Panc1 (cell line): Measurements from ENCODE around the gene SRRT. TPM values are rescaled to one million over a fixed set of nuclear protein-coding genes. Genes with fewer than 3 reads are reported as not detected.

Experiments
- ATAC-seq: fragments of 200-7000 bp; cut with Tn5 transposase; 2 replicates; pipeline ENCODE4 v1.9.1; 2020; ENCODE audit warnings: mild to moderate bottlenecking, moderate library complexity
- BruUV-seq: library from RNA; stranded (reverse); fragments of 400-500 nt; replicated peaks from 2 replicates; lab custom pipeline; 2021; lab: Mats Ljungman, UMichigan
- CTCF ChIA-PET: fragments of 300-600 bp; sonication (Branson Sonifier 250); formaldehyde crosslinking; loops from one replicate; lab custom pipeline; 2022; ENCODE audit warnings: antibody characterized with exemption; lab: Charles Lee
- POLR2A ChIA-PET: fragments of 300-600 bp; sonication (Branson Sonifier 250); formaldehyde crosslinking; loops from one replicate; lab custom pipeline; 2022; ENCODE audit warnings: antibody characterized with exemption; lab: Charles Lee
- DNase-seq: peaks from one replicate; pipeline ENCODE4 v3.0.0-alpha.2; 2010; ENCODE audit warnings: low read depth, low spot score
- H3K27ac ChIP-seq: 2 replicates; pipeline ENCODE4 v1.5.1; 2011; ENCODE audit warnings: mild to moderate bottlenecking, low read length, inconsistent platforms
- H3K27me3 ChIP-seq: fragments of 200-500 bp; sonication (Bioruptor generic); 2 replicates; pipeline ENCODE4 v1.6.0; 2014; ENCODE audit warnings: low read length, inconsistent platforms; ENCODE audit not compliant: control insufficient read depth, insufficient read depth
- H3K36me3 ChIP-seq: fragments of 200-500 bp; sonication (Bioruptor generic); 2 replicates; pipeline ENCODE4 v1.5.1; 2014; ENCODE audit warnings: inconsistent platforms, mild to moderate bottlenecking, low read length, moderate library complexity; ENCODE audit not compliant: control insufficient read depth, insufficient read depth
- H3K4me1 ChIP-seq: 2 replicates; pipeline ENCODE4 v1.5.1; 2011; ENCODE audit warnings: inconsistent platforms, mild to moderate bottlenecking, low read length, moderate library complexity; ENCODE audit not compliant: control insufficient read depth, insufficient read depth
- H3K4me3 ChIP-seq, 2 experiments: 2 replicates each; pipeline ENCODE4 v1.5.1; 2011 to 2012; ENCODE audit warnings: low read depth in 2 of 2, low read length in 2 of 2, mild to moderate bottlenecking in 2 of 2, inconsistent platforms in 1 of 2, moderate library complexity in 1 of 2
- H3K9me3 ChIP-seq: fragments of 200-500 bp; sonication (Bioruptor generic); 2 replicates; pipeline ENCODE4 v1.5.1; 2014; ENCODE audit warnings: low read depth, mild to moderate bottlenecking, inconsistent platforms, low read length, moderate library complexity; ENCODE audit not compliant: control insufficient read depth, insufficient read depth
- CTCF ChIP-seq: fragments of 450-650 bp; IDR thresholded peaks from 2 replicates; pipeline ENCODE4 v1.5.1; 2017; ENCODE audit warnings: mild to moderate bottlenecking
- POLR2AphosphoS5 ChIP-seq: IDR thresholded peaks from 2 replicates; pipeline ENCODE4 v1.6.1; 2012; ENCODE audit warnings: mild to moderate bottlenecking, low read depth, low read length, moderate library complexity
- REST ChIP-seq, 2 experiments: IDR thresholded peaks; 2 replicates each; pipeline ENCODE4 v1.6.1; 2011 to 2012; ENCODE audit warnings: low read depth in 2 of 2, control low read depth in 1 of 2, low read length in 1 of 2, mild to moderate bottlenecking in 1 of 2, moderate library complexity in 1 of 2; ENCODE audit not compliant: insufficient read depth in 1 of 2
- SIN3A ChIP-seq: IDR thresholded peaks from 2 replicates; pipeline ENCODE4 v1.6.1; 2012; ENCODE audit warnings: low read depth, mild to moderate bottlenecking, low read length, moderate library complexity, borderline replicate concordance; ENCODE audit not compliant: insufficient read depth
- TCF7L2 ChIP-seq: IDR thresholded peaks from 2 replicates; pipeline ENCODE4 v1.6.1; 2011; ENCODE audit warnings: mild to moderate bottlenecking, low read depth, low read length, inconsistent platforms
- in situ Hi-C: cut with HindIII; loops from 2 replicates; pipeline ENCODE4 v1.10.0; 2016; ENCODE audit warnings: low sequenced_read_pairs, low pct_unique_long_range_greater_than_20kb
- intact Hi-C: fragments of 100-400 bp; cut with micrococcal nuclease; formaldehyde crosslinking; loops from one replicate; pipeline ENCODE4 v1.10.0; 2022; ENCODE audit not compliant: unreplicated experiment
- total RNA-seq: library from RNA; stranded (reverse); gene quantifications from one replicate; pipeline ENCODE4 v1.2.1, GENCODE V29; 2021; ENCODE audit not compliant: unreplicated experiment

SRRT gene
- total RNA-seq, 1 experiment from 2014 or later, result 248 TPM

GRCh38 chr7:100866729-100867039, 8.2 kb upstream of the SRRT start:
- Histone ChIP-seq H3K36me3 (peaks cover 2% of the 10 kb centered on the region; the same call in 1 of the 2 replicates), H3K4me1 (peaks cover 10% of the 10 kb centered on the region), H3K27ac (peak overlapping the region; percentile 41; the same call in 1 of the 2 replicates), H3K27me3 (no peaks in the 10 kb centered on the region), H3K4me3 (no peak overlapping the region), H3K9me3 (no peaks in the 10 kb centered on the region)
- no peak for DNase-seq
- in situ Hi-C loops, result no loop called here
- ChIA-PET POLR2A (interaction anchor here (0.5 kb wide), 1 partner anchor 29 kb away, joined by 12 read pairs; no protein-coding TSS in a partner anchor), CTCF (no interaction called here)
- no peak for ATAC-seq
- intact Hi-C loops, result no loop called here
- BruUV-seq, result no TSS peak
- no peak for TF ChIP-seq SIN3A
- no peak for TF ChIP-seq TCF7L2
- TF ChIP-seq CTCF, result no peak
- no peak for TF ChIP-seq REST (IDR thresholded peaks at IDR 0.05; ENCODE audit: insufficient read depth in 1 of 2, low read depth in 2 of 2, low read length in 1 of 2)
- no peak for TF ChIP-seq POLR2AphosphoS5

- H3K27me3 ChIP-seq, result no peaks in the 10 kb centered on the region
- in situ Hi-C loops, result no loop called here
- H3K4me1 ChIP-seq, result peaks cover 10% of the 10 kb centered on the region
- H3K9me3 ChIP-seq, result no peaks in the 10 kb centered on the region
- H3K36me3 ChIP-seq, result peaks cover 2% of the 10 kb centered on the region; the same call in 1 of the 2 replicates
- intact Hi-C loops, result no loop called here
- TF ChIP-seq CTCF (no peak), TCF7L2 (no peak), POLR2AphosphoS5 (no peak), REST (IDR thresholded peaks at IDR 0.05; ENCODE audit: insufficient read depth in 1 of 2, low read depth in 2 of 2, low read length in 1 of 2) (no peak), SIN3A (no peak)
- POLR2A ChIA-PET, result interaction anchor here (0.5 kb wide), 1 partner anchor 30 kb away, joined by 12 read pairs; no protein-coding TSS in a partner anchor
- H3K4me3 ChIP-seq, result no peak within 1 kb of the TSS
- CTCF ChIA-PET, result no interaction called here
- no peak for DNase-seq
- ATAC-seq, result peak; percentile 55
- no TSS peak for BruUV-seq
- H3K27ac ChIP-seq, result peak within 1 kb of the TSS; percentile 41; the same call in 1 of the 2 replicates
These were observed 7.7 kb upstream of the SRRT start, which contains the start of gene TRIP6 for GRCh38 chr7:100867040-100867775. TRIP6 (plus strand) TSS chr7:100867387; CDS start chr7:100867498, 111 bp downstream.
